Ascending aorta (tissue), 2 donors: ENCODE measurements around the gene USPL1. TPM values are rescaled to one million over a fixed set of nuclear protein-coding genes. Genes with fewer than 3 reads are reported as not detected.

ENCODE experiments used
- DNase-seq, 2 donors: peaks; one replicate each; pipeline ENCODE4 v3.0.0-alpha.2; 2019; ENCODE audit warnings: low spot score in 2 of 2
- H3K27ac ChIP-seq, 2 donors: fragments of 200-600 bp; sonication (generic); one replicate each; pipeline ENCODE4 v1.5.1; 2016 to 2017; ENCODE audit warnings: mild to moderate bottlenecking in 1 of 2
- H3K27me3 ChIP-seq: fragments of 200-600 bp; sonication (generic); one replicate; pipeline ENCODE4 v1.5.1; 2017
- H3K36me3 ChIP-seq, 2 donors: fragments of 200-600 bp; sonication (generic); one replicate each; pipeline ENCODE4 v1.5.1; 2016
- H3K4me1 ChIP-seq, 2 donors: fragments of 200-600 bp; sonication (generic); one replicate each; pipeline ENCODE4 v1.5.1; 2016 to 2017; ENCODE audit warnings: mild to moderate bottlenecking in 1 of 2
- H3K4me3 ChIP-seq, 2 donors: fragments of 200-600 bp; sonication (generic); one replicate each; pipeline ENCODE4 v1.5.1; 2016 to 2017; ENCODE audit warnings: mild to moderate bottlenecking in 1 of 2
- H3K9me3 ChIP-seq, 2 donors: fragments of 200-600 bp; sonication (generic); one replicate each; pipeline ENCODE4 v1.5.1; 2016
- CTCF ChIP-seq, 3 experiments: fragments of 200-600 bp in 2 of 3; fragments of 450-650 bp in 1 of 3; sonication (generic) in 2 of 3; IDR thresholded peaks; one replicate each; pipeline ENCODE4 v1.5.1; 2016 to 2019; ENCODE audit warnings: antibody characterized with exemption in 3 of 3, mild to moderate bottlenecking in 1 of 3, moderate library complexity in 1 of 3
- intact Hi-C: fragments of 100-400 bp; cut with DNase I; formaldehyde crosslinking; loops from one replicate; pipeline ENCODE4 v1.15.1; 2023
- total RNA-seq: library from RNA; depleted of rRNA; stranded (reverse); fragments of >200 nt; gene quantifications from one replicate; pipeline ENCODE4 v1.1.0, GENCODE V29; 2016

Gene USPL1
- total RNA-seq, 1 donor from 2014 or later, result 4.0 TPM

- Histone ChIP-seq H3K27ac (no peak overlapping the region), H3K4me1 (no peaks in the 10 kb centered on the region), H3K9me3 (no peaks in the 10 kb centered on the region), H3K4me3 (no peak overlapping the region), H3K36me3 (no peaks in the 10 kb centered on the region), H3K27me3 (no peaks in the 10 kb centered on the region)
- intact Hi-C loops, result no loop called here
- no peak for TF ChIP-seq CTCF (IDR thresholded peaks at IDR 0.05)
- DNase-seq, result no peak
Measured at GRCh38 chr13:30607908-30608307, 9.8 kb upstream of the USPL1 start.

- intact Hi-C loops, result no loop called here
- no peaks in the 10 kb centered on the region for H3K27me3 ChIP-seq
- DNase-seq, result no peak
- H3K4me3 ChIP-seq, result no peak overlapping the region
- no peaks in the 10 kb centered on the region for H3K36me3 ChIP-seq
- no peaks in the 10 kb centered on the region for H3K4me1 ChIP-seq
- H3K9me3 ChIP-seq, result no peaks in the 10 kb centered on the region
- no peak overlapping the region for H3K27ac ChIP-seq
- TF ChIP-seq CTCF (IDR thresholded peaks at IDR 0.05), result no peak
Measured at GRCh38 chr13:30608364-30608763, 9.4 kb upstream of the USPL1 start.

GRCh38 chr13:30610311-30610710, 7.4 kb upstream of the USPL1 start:
- H3K27ac ChIP-seq, result no peak overlapping the region
- H3K4me1 ChIP-seq, result no peaks in the 10 kb centered on the region
- no peaks in the 10 kb centered on the region for H3K9me3 ChIP-seq
- no peak for TF ChIP-seq CTCF (IDR thresholded peaks at IDR 0.05)
- DNase-seq, result no peak
- intact Hi-C loops, result no loop called here
- H3K36me3 ChIP-seq, result no peaks in the 10 kb centered on the region
- H3K4me3 ChIP-seq, result no peak overlapping the region
- no peaks in the 10 kb centered on the region for H3K27me3 ChIP-seq

- no peak for DNase-seq
- Histone ChIP-seq H3K4me1 (peaks cover 0 to 19% of the 10 kb centered on the region in 2 donors), H3K4me3 (peak overlapping the region; percentile 77 to 81), H3K9me3 (no peaks in the 10 kb centered on the region), H3K36me3 (no peaks in the 10 kb centered on the region), H3K27ac (peak overlapping the region; percentile 99 to 100), H3K27me3 (no peaks in the 10 kb centered on the region)
- no peak for TF ChIP-seq CTCF (IDR thresholded peaks at IDR 0.05)
- intact Hi-C loops, result loop anchor here (5.0 kb wide), 4 partner anchors 43 to 1178 kb away; no protein-coding TSS in a partner anchor
Measured at GRCh38 chr13:30615481-30615865, 2.2 kb upstream of the USPL1 start.

- Histone ChIP-seq H3K9me3 (no peaks in the 10 kb centered on the region), H3K4me3 (peak overlapping the region; percentile 77 to 81), H3K27me3 (no peaks in the 10 kb centered on the region), H3K27ac (peak overlapping the region; percentile 99 to 100), H3K36me3 (no peaks in the 10 kb centered on the region), H3K4me1 (peaks cover 0 to 19% of the 10 kb centered on the region in 2 donors)
- TF ChIP-seq CTCF (IDR thresholded peaks at IDR 0.05), result no peak
- intact Hi-C loops, result loop anchor here (2.0 to 5.0 kb wide), 8 partner anchors 44 to 1179 kb away; no protein-coding TSS in a partner anchor
- no peak for DNase-seq
Measured at GRCh38 chr13:30615866-30616541, 1.7 kb upstream of the USPL1 start.
